Suprapubic skin (tissue), 4 donors: ENCODE data around the gene ZNF335.

ENCODE experiments used
- CTCF ChIP-seq, 2 donors: fragments of 200-600 bp in 1 of 2; fragments of 450-650 bp in 1 of 2; sonication (generic) in 1 of 2; IDR thresholded peaks; one replicate each; pipeline ENCODE4 v1.5.1; 2016 to 2019; ENCODE audit warnings: antibody characterized with exemption in 2 of 2, mild to moderate bottlenecking in 1 of 2, moderate library complexity in 1 of 2
- EP300 ChIP-seq: sonication (generic); formaldehyde crosslinking; IDR thresholded peaks from one replicate; pipeline ENCODE4 v1.6.1; 2017; ENCODE audit warnings: antibody characterized with exemption
- POLR2A ChIP-seq, 2 donors: fragments of 450-650 bp; IDR thresholded peaks; one replicate each; pipeline ENCODE4 v1.6.1; 2017; ENCODE audit warnings: antibody characterized with exemption in 2 of 2, mild to moderate bottlenecking in 2 of 2, moderate library complexity in 2 of 2
- POLR2AphosphoS5 ChIP-seq, 3 donors: sonication (generic); formaldehyde crosslinking; IDR thresholded peaks; one replicate each; pipeline ENCODE4 v1.6.1; 2017; ENCODE audit warnings: antibody characterized with exemption in 3 of 3

DNA sequence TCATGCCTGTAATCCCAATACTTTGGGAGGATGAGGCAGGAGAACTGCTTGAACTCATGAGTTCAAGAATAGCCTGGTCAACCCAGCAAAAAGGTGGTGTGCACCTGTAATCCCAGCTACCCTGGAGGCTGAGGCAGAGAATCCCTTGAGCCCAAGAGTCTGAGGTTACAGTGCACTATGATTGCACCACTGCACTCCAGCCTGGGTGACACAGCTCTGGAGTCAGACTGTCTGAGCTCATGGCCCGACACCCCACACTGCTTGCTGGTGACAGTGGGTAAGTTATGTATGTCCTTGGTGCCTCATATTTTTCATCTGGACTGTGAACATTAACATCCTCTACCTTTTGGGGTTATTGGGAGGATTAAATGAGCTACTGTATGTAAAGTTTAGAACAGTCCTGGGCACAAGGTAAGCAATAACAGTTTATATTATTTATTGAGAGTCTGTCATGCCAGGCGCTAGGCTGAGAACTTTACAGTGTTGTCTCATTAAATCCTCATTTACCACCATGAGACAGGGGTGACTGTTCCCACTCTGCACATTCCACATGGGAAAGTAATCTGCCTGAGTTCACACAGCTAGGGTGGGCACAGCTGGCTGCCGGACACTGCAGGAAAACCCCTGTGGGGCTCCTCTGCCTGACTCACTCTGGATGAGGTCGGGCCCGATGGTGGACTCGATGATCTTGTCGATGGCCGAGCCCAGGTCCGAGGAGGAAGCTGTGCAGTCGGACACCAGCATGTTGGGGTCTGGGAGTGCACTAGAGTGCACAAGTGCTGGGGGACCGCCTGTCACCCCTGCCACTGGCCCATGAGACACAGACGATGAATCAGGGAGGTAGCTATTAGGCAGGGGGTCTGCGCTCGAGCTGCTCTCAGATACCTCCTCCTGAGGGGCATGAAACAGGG is 2.9 kb downstream of the ZNF335 start:
- TF ChIP-seq EP300 = no peak
- TF ChIP-seq CTCF (IDR thresholded peaks at IDR 0.05) = no peak
- no peak for TF ChIP-seq POLR2A (IDR thresholded peaks at IDR 0.05)
- no peak for TF ChIP-seq POLR2AphosphoS5 (IDR thresholded peaks at IDR 0.05)
